Measurements from ENCODE around the gene GAPVD1. TPM values are rescaled to one million over a fixed set of nuclear protein-coding genes. Genes with fewer than 3 reads are reported as not detected.

The GAPVD1 gene
- total RNA-seq, 4 donors from 2014 or later = 50.9 to 79.0 (median 53.4) TPM

GRCh38 chr9:125407974-125408900 is 146.6 kb downstream of the GAPVD1 start:
- 7 to 11% methylated on average over 45 to 67 of the region's 104 CpGs for WGBS, 2 donors
- intact Hi-C loops (cut with DNase I; ENCODE audit: low total_unique reads) = loop anchor here (5.0 kb wide), 1 partner anchor 819 kb away; no protein-coding TSS in a partner anchor
- H3K4me3 ChIP-seq (ENCODE audit: low read depth, poor library complexity, severe bottlenecking) = peak overlapping the region; percentile 42
- DNase-seq (ENCODE audit: low spot score in 2 of 2) = peak; percentile 50 to 95
- peak in 1 of 3 donors; percentile 79 for TF ChIP-seq CTCF (IDR thresholded peaks at IDR 0.05)
- no peak for TF ChIP-seq POLR2A (IDR thresholded peaks at IDR 0.05)

GRCh38 chr9:125409217-125409636 is 147.6 kb downstream of the GAPVD1 start:
- TF ChIP-seq POLR2A (IDR thresholded peaks at IDR 0.05) (no peak), CTCF (IDR thresholded peaks at IDR 0.05) (no peak)
- no peak for DNase-seq (ENCODE audit: low spot score in 2 of 2)
- H3K4me3 ChIP-seq (ENCODE audit: low read depth, poor library complexity, severe bottlenecking) = no peak overlapping the region
- 76 to 78% methylated on average over 20 of the region's 20 CpGs for WGBS, 2 donors
- intact Hi-C loops (cut with DNase I; ENCODE audit: low total_unique reads) = loop anchor here (5.0 kb wide), 1 partner anchor 818 kb away; no protein-coding TSS in a partner anchor

GRCh38 chr9:125409637-125410521 is 148.3 kb downstream of the GAPVD1 start:
- no peak overlapping the region for H3K4me3 ChIP-seq (ENCODE audit: low read depth, poor library complexity, severe bottlenecking)
- intact Hi-C loops (cut with DNase I; ENCODE audit: low total_unique reads) = loop anchor here (5.0 kb wide), 1 partner anchor 817 kb away; no protein-coding TSS in a partner anchor

GRCh38 chr9:125410522-125410894 is 148.9 kb downstream of the GAPVD1 start:
- DNase-seq (ENCODE audit: low spot score in 2 of 2) = no peak

More at GRCh38 chr9:125409637-125410521, 148.3 kb downstream of the GAPVD1 start:
- 94 to 95% methylated on average over 12 to 13 of the region's 13 CpGs for WGBS, 2 donors
- TF ChIP-seq CTCF (IDR thresholded peaks at IDR 0.05) (peak in 1 of 3 donors; percentile 10), POLR2A (IDR thresholded peaks at IDR 0.05) (no peak)
- DNase-seq (ENCODE audit: low spot score in 2 of 2) = no peak

More at GRCh38 chr9:125410522-125410894, 148.9 kb downstream of the GAPVD1 start:
- TF ChIP-seq CTCF (IDR thresholded peaks at IDR 0.05) = no peak
- TF ChIP-seq POLR2A (IDR thresholded peaks at IDR 0.05) = no peak
- intact Hi-C loops (cut with DNase I; ENCODE audit: low total_unique reads) = no loop called here
- WGBS, 2 donors = 93 to 96% methylated on average over 21 to 24 of the region's 24 CpGs
- no peak overlapping the region for H3K4me3 ChIP-seq (ENCODE audit: low read depth, poor library complexity, severe bottlenecking)

Measured in lower leg skin (tissue), 4 donors.